Putamen (tissue), 1 donor: ENCODE results near the gene ROMO1.

Experiments
- DNase-seq: peaks from one replicate; pipeline ENCODE4 v3.0.0-alpha.2; 2016; ENCODE audit warnings: low spot score

ROMO1 gene

GRCh38 chr20:35699127-35699956 is at the start of gene ROMO1, which contains the start of gene NFS1:
TSS of gene ROMO1 (plus strand) at chr20:35699405. CDS start at chr20:35699633, 228 bp downstream.
TSS of gene NFS1 (minus strand) at chr20:35699352. CDS start at chr20:35699288, 64 bp downstream.
- DNase-seq: peak; percentile 81

DNA sequence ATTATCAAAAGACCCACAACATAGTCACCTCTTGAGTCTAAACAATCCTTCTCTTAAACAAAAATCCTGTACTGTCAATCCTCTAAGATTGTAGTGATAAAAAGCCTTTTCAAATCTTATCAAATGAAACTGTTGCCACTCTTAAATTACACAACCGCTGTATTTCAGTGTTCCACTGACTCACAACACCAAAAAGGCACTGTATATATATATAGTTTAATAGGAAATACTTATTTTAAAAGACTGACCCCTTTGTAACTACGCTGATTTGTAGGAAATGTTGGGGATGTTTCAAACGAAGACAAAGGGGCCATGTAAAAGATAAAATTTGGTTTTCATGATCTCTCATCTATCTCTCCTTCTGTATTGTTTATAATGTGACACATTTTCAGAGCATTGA is 48.6 kb upstream of the ROMO1 start:
- DNase-seq: no peak

- no peak for DNase-seq
These were observed 47.2 kb upstream of the ROMO1 start for GRCh38 chr20:35651958-35652357.

- no peak for DNase-seq
These were observed 46.4 kb upstream of the ROMO1 start for GRCh38 chr20:35652641-35653429.

- no peak for DNase-seq
These were observed 45.8 kb upstream of the ROMO1 start for GRCh38 chr20:35653430-35653734.

- no peak for DNase-seq
These were observed 45.3 kb upstream of the ROMO1 start for GRCh38 chr20:35653893-35654292.

DNA sequence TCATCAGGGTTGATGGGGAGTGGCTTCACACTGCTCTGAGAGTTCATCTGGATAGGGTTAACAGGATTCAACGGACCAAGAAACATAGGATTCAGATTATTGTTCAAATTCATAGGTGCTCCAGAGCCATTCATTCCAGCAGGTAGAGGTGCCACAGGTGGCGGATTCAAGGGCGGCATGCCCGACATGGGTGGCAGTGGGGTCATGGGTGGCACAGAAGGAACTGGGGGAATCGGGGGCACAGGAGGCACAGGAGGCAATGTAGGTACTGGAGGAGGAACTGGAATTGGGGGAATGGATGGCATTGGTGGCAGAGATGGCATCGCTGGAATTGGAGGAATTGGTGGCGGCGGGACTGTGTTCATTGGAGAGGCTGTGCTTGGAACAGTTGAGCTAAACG is 44.8 kb upstream of the ROMO1 start:
- no peak for DNase-seq

DNA sequence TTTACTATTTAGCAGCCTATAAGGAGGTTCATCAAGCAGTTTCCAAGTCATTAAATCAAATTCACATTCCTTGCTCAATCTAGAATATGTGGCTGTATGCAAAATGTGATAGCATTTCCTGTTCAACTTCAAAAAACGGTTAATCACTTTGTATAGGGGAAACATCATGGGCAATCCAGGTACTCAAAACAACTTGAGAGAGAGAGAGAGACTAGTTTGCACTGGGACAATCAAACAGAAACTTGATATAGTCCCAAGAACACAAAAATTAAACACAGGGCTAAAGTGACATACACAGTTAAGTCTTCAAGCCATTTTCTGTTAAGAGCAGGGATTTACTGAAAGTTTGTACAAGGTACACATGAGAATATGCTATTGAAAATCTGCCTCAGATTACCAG is 41.9 kb upstream of the ROMO1 start:
- no peak for DNase-seq

DNA sequence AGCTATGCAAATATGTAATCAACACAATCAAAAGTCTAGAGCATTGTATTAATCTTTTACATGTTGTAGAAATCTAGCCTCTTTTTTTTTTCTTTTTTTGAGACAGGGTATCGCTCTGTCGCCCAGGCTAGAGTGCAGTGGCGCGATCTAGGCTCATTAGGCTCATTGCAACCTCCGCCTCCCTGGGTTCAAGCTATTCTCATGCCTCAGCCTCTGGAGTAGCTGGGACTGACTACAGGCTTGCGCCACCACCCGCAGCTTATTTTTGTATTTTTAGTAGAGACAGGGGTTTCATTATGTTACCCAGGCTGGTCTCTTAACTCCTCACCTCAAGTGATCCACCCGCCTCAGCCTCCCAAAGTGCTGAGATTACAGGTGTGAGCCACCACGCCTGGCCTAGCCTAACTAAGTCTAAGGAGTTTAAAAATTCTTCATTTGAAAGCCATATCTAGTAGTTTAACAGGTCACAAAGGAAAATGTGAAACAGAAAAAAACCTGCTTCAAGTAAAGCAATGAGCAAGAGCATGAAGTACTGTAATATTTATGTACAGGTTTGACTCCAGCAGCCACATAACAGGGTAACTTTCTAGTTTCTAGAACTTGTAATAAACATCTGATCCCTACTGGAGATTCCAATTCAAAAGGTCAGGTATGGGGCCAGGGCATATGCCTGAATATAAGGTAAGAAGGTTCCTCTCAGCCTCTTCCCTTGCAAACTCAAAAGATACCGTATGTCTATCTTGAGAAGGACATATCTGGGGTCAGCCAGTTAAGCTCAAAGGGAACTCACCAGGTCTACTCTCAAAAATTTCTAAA is 38.9 kb upstream of the ROMO1 start:
- no peak for DNase-seq

- no peak for DNase-seq
These were observed 38.2 kb upstream of the ROMO1 start for GRCh38 chr20:35661053-35661452.

- no peak for DNase-seq
These were observed 37.3 kb upstream of the ROMO1 start for GRCh38 chr20:35661908-35662307.

DNA sequence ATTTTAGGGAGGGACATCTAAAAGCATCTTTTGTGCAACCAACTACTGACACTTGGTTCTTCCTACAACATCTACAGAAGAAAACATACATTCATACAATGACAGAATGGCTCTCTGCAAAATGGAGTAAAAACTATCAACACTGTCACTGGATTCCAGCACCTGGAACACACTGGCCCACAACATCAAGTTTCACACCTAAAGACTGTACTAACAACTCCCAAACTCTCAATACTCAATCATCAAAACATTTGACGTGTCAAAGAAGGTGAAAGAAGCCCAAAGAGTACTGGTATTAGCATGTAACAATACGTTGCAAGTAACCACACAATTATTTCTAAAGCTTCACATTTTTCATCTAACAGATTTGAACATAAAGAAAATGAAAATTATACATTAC is 36.7 kb upstream of the ROMO1 start:
- DNase-seq: no peak

DNA sequence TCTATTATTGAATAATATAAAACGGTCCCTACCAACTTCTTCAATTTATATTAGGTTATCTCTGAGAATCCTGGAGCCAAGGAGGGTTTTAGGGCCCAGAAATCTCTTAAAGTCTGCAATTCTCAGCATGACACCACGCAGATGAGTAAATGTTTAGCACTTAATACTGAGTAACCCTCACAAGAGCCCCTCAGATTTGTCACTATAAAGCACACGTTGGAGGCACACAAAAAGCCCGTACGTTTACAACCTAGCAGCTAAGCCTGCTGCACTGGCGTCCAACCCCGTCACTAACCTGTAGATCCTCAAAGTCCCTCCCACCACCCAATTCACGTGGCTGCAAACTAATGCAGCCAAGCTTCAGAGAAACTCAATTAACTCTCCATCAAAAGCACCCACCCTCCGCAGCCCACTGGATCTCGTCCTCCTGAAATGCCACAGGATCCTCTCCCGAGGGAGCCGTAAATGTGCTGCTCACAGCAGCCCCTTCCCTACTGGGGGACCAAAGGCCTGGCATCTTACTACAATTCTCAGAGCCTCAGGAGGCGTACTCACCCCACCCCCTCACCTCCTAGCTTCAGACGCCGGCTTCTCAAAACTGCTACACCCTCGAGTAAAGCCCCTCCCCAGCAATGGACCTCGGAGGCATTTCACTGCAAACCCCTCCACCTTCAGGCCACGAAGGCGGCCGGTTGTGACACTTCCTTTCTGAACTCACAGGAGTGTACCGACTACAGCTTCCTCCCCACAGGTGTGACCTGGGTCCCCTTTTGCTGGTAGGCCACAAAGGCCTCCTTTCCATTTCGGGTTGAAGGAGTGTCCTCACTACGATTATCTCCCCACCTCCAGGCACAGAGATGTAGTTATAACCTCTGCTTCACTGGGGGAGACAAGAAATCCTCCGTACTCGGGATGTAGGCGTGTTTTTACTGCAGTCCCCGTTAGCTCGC is 35.4 kb upstream of the ROMO1 start:
- peak; percentile 39 for DNase-seq

- peak; percentile 94 for DNase-seq
These were observed 34.6 kb upstream of the ROMO1 start, which contains the start of the genes CPNE1 and RBM12 for GRCh38 chr20:35664466-35665206. TSS of gene CPNE1 (minus strand) at chr20:35664900. CDS start at chr20:35632923, 31,977 bp downstream. TSS of gene RBM12 (minus strand) at chr20:35664900. CDS start at chr20:35655322, 9,578 bp downstream.

DNA sequence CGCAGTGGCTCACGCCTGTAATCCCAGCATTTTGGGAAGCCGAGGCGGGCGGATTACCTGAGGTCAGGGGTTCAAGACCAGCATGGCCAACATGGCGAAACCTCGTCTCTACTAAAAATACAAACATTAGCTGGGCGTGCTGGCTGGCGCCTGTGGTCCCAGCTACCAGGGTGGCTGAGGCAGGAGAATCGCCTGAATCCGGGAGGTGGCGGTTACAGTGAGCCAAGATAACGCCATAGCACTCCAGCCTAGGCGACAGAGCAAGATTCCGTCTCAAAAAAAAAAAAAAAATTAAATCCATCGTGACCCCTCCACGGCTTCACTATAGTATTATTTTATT is 33.3 kb upstream of the ROMO1 start:
- no peak for DNase-seq

DNA sequence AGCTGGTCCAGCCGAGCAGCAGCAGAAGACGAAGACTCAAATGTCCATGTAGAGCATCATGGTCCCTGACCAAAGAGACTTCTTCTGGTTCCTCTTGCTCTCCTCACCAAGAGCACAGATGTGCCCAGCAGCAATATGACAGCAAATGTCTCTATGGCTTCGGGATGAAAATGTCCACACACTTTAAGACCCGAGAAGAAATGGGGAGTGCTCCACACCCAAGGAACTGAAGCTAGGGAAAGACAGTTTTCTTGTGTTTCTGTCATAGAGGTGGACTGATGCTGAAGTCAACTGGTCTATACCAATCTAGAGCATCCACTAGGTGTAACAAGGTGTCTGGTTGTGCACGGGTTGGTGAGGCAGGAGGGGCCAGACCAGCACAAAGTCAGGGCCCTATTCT is 30.0 kb upstream of the ROMO1 start:
- DNase-seq: no peak

- DNase-seq: no peak
These were observed 29.5 kb upstream of the ROMO1 start for GRCh38 chr20:35669681-35670080.

DNA sequence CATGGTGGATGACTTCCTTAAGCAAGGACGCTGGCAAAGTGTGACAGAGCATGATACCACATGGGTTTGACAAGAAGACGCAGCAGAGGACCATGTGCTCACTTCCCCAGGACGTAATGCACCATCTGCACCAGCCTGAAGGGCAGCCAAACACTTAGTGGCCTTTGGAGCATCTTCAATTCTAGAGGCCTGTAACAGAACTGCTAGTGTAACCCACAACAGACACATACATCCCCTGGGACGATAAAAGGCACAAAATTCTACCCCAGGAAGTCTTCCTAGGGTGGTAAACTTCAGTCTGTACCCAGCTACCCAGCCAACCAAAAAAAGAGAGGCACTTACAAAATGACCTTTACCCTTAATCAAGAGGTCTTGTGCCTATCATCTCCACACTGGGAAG is 25.3 kb upstream of the ROMO1 start:
- no peak for DNase-seq

- no peak for DNase-seq
These were observed 24.3 kb upstream of the ROMO1 start for GRCh38 chr20:35674921-35675320.

- DNase-seq: no peak
These were observed 18.6 kb upstream of the ROMO1 start for GRCh38 chr20:35680452-35681183.
